HEK293T (cell line): ENCODE data around the gene SYNE2.
"Not testable (repeated sequence)": the region's sequence is repeated elsewhere in the genome, so short reads cannot be mapped to it uniquely, and the experiment has no call there.

Experiments
- BHLHE40 ChIP-seq: fragments of 450-650 bp; IDR thresholded peaks from 2 replicates; pipeline ENCODE4 v1.6.1; 2016; ENCODE audit warnings: mild to moderate bottlenecking, moderate library complexity, borderline replicate concordance
- CTBP1 ChIP-seq: fragments of 450-650 bp; IDR thresholded peaks from 2 replicates; pipeline ENCODE4 v1.6.1; 2016; ENCODE audit warnings: borderline replicate concordance
- FOXA1 ChIP-seq: fragments of 450-650 bp; IDR thresholded peaks from 2 replicates; pipeline ENCODE4 v1.6.1; 2016; ENCODE audit warnings: mild to moderate bottlenecking
- FOXM1 ChIP-seq: fragments of 450-650 bp; IDR thresholded peaks from 2 replicates; pipeline ENCODE4 v1.6.1; 2017; ENCODE audit warnings: mild to moderate bottlenecking, borderline replicate concordance
- HDGF ChIP-seq: fragments of 450-650 bp; IDR thresholded peaks from 2 replicates; pipeline ENCODE4 v1.6.1; 2017; ENCODE audit warnings: antibody characterized with exemption, borderline replicate concordance
- L3MBTL2 ChIP-seq: fragments of 450-650 bp; conservative IDR thresholded peaks from 2 replicates; pipeline ENCODE4 v1.6.1; 2016; ENCODE audit warnings: mild to moderate bottlenecking
- NFRKB ChIP-seq: fragments of 450-650 bp; IDR thresholded peaks from 2 replicates; pipeline ENCODE4 v1.6.1; 2016; ENCODE audit warnings: mild to moderate bottlenecking, moderate library complexity
- SP1 ChIP-seq: fragments of 450-650 bp; IDR thresholded peaks from 2 replicates; pipeline ENCODE4 v1.6.1; 2017
- SUZ12 ChIP-seq: fragments of 450-650 bp; IDR thresholded peaks from 2 replicates; pipeline ENCODE4 v1.6.1; 2016; ENCODE audit warnings: mild to moderate bottlenecking
- TARDBP ChIP-seq: fragments of 450-650 bp; IDR thresholded peaks from 2 replicates; pipeline ENCODE4 v1.6.1; 2016
- ZNF384 ChIP-seq: fragments of 450-650 bp; IDR thresholded peaks from 2 replicates; pipeline ENCODE4 v1.6.1; 2016
- TF ChIP-seq, protein P1 (sequence below): fragments of 450-650 bp; IDR thresholded peaks from 2 replicates; pipeline ENCODE4 v1.6.1; 2016

DNA sequence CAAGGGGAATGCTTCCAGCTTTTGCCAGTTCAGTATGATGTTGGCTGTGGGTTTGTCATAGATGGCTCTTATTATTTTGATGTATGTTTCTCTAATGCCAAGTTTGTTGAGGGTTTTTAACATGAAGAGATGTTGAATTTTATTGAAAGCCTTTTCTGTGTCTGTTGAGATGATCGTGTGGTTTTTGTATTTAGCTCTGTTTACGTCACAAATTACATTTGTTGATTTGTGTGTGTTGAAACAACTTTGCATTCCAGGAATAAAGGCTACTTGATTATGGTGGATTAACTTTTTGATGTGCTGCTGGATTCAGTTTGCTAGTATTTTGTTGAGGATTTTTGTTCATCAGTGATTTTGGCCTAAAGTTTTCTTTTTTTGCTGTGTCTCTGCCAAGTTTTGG lies 46.7 kb upstream of the SYNE2 start:
- not testable (repeated sequence) for TF ChIP-seq NFRKB, BHLHE40, TARDBP, HDGF, SP1, ZNF384, FOXM1, FOXA1, SUZ12, CTBP1, L3MBTL2
- TF ChIP-seq, protein P1, sequence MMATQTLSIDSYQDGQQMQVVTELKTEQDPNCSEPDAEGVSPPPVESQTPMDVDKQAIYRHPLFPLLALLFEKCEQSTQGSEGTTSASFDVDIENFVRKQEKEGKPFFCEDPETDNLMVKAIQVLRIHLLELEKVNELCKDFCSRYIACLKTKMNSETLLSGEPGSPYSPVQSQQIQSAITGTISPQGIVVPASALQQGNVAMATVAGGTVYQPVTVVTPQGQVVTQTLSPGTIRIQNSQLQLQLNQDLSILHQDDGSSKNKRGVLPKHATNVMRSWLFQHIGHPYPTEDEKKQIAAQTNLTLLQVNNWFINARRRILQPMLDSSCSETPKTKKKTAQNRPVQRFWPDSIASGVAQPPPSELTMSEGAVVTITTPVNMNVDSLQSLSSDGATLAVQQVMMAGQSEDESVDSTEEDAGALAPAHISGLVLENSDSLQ, result not testable (repeated sequence)
